Activated CD4-positive, alpha-beta T cell treated with anti-CD3 and anti-CD28 coated beads for 36 hours (primary cell): ENCODE results near the gene PAX2. TPM values are rescaled to one million over a fixed set of nuclear protein-coding genes. Genes with fewer than 3 reads are reported as not detected.

Source experiments
- ATAC-seq: fragments of 200-7000 bp; cut with Tn5 transposase; one replicate; pipeline ENCODE4 v1.10.0; 2021; ENCODE audit warnings: mild to moderate bottlenecking, moderate library complexity
- CTCF ChIA-PET: fragments of 350-600 bp; sonication (Branson Sonifier 250); formaldehyde crosslinking; loops from one replicate; lab custom pipeline; 2021; ENCODE audit warnings: antibody characterized with exemption; lab: Charles Lee
- POLR2A ChIA-PET: fragments of 350-600 bp; sonication (Branson Sonifier 250); formaldehyde crosslinking; loops from one replicate; lab custom pipeline; 2021; ENCODE audit warnings: antibody characterized with exemption, inconsistent platforms; lab: Charles Lee
- DNase-seq: peaks from one replicate; pipeline ENCODE4 v3.0.0-alpha.2; 2020
- H3K27ac Mint-ChIP-seq: one replicate; pipeline ENCODE4 v1.8.0; 2021; ENCODE audit warnings: mixed read lengths
- H3K27me3 Mint-ChIP-seq: one replicate; pipeline ENCODE4 v1.8.0; 2021; ENCODE audit warnings: mixed read lengths
- H3K36me3 Mint-ChIP-seq: one replicate; pipeline ENCODE4 v1.8.0; 2021; ENCODE audit warnings: low read depth, mixed read lengths
- H3K4me1 Mint-ChIP-seq: one replicate; pipeline ENCODE4 v1.8.0; 2021; ENCODE audit warnings: mixed read lengths
- H3K4me3 Mint-ChIP-seq: one replicate; pipeline ENCODE4 v1.8.0; 2021; ENCODE audit warnings: mild to moderate bottlenecking, moderate library complexity, mixed read lengths
- H3K9me3 Mint-ChIP-seq: one replicate; pipeline ENCODE4 v1.8.0; 2021; ENCODE audit warnings: low read depth, mixed read lengths
- intact Hi-C, 2 experiments: fragments of 100-400 bp; cut with DNase I in 1 of 2; cut with micrococcal nuclease in 1 of 2; formaldehyde crosslinking; loops; one replicate each; pipeline versions ENCODE4 v1.14.2 to v1.15.1; 2022 to 2024; cut with DNase I, micrococcal nuclease
- total RNA-seq, 2 experiments: library from RNA; stranded (reverse); gene quantifications; one replicate each; pipeline ENCODE4 v1.2.3, GENCODE V29; 2021

PAX2 gene
- total RNA-seq, 2 experiments from 2014 or later, result 0.05 to 0.09 TPM

- H3K9me3 Mint-ChIP-seq, result no peaks in the 10 kb centered on the region
- intact Hi-C loops, result loop anchor here in 1 of 2 experiments (2.0 to 5.0 kb wide), 2 partner anchors 84 to 131 kb away; no protein-coding TSS in a partner anchor
- peaks cover 34% of the 10 kb centered on the region for H3K4me1 Mint-ChIP-seq
- H3K36me3 Mint-ChIP-seq, result no peaks in the 10 kb centered on the region
- no peak overlapping the region for H3K4me3 Mint-ChIP-seq
- DNase-seq (no peak), ATAC-seq (no peak)
- peaks cover 85% of the 10 kb centered on the region for H3K27me3 Mint-ChIP-seq
- H3K27ac Mint-ChIP-seq, result no peak overlapping the region
- CTCF ChIA-PET, result interaction anchor here (0.6 to 2.0 kb wide), 5 partner anchors 23 to 1248 kb away, joined by 3 to 10 read pairs (median 4); no protein-coding TSS in a partner anchor
- POLR2A ChIA-PET, result no interaction called here
Measured at GRCh38 chr10:100741378-100742075, 3.9 kb upstream of the PAX2 start.

DNA sequence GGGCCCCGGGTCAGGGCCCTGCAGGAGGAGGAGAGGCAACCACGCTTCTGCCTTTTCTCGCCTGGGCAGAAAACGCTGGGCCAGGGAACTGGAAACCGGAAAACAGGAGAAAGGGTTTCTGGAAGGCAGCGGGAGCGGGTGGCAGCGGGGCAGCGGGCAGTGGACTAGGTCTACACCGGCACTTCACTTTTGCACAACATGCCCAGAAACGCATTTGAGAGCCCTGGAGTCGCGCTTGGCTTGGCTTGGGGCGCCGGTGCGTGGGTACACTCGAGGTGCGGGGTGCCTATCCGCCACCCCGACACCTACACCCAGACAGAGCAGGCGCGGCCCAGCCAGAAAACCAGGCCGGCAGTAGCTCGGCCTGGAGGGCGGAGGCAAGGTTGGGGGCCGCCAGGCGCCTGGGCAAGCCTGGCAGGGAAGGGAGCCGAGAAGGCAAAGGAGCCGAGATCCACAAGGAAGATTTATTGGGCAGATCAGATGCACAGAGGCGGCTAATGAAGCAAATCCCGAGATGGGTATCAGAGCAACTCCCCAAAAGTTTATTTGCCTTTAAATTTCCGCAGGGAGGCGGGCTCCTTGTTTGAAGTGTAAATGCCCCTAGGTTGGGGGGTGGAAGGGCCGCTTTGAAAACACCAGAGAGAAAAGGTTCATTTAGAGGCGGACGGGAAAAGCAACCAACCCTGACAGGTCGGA is 3.2 kb upstream of the PAX2 start:
- Mint-ChIP-seq H3K27me3 (peaks cover 85% of the 10 kb centered on the region), H3K4me1 (peaks cover 40% of the 10 kb centered on the region), H3K27ac (no peak overlapping the region), H3K9me3 (no peaks in the 10 kb centered on the region), H3K36me3 (no peaks in the 10 kb centered on the region), H3K4me3 (no peak overlapping the region)
- no peak for DNase-seq
- intact Hi-C loops, result loop anchor here in 1 of 2 experiments (2.0 to 5.0 kb wide), 2 partner anchors 85 to 131 kb away; no protein-coding TSS in a partner anchor
- ChIA-PET POLR2A (no interaction called here), CTCF (interaction anchor here (0.6 to 2.1 kb wide), 9 partner anchors 8 to 1248 kb away, joined by 3 to 10 read pairs (median 4); no protein-coding TSS in a partner anchor)
- ATAC-seq, result no peak

DNA sequence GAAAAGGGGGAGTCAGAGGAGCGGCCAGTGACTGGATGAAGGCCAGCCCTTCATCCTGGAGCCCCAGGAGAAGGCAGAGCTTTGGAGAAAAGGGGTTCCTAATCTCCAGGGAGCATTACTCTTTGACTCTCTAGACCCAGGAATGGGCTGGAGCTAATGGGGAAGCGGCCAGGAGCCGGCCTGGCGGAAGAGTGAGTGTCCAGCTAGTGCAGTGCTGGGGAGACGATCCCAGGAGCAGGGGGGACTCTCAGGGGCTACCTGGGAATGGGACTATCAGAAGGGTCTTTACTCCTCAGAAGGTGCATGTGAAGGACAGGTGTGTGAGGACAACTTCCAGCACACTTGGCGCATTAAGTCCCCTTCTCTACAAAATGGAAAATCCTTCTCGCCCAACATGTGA is 2.4 kb upstream of the PAX2 start:
- CTCF ChIA-PET, result interaction anchor here (0.6 to 2.4 kb wide), 31 partner anchors 8 to 399 kb away, joined by 3 to 45 read pairs (median 4); partner anchors contain the start of genes PDZD7 and SFXN3
- POLR2A ChIA-PET, result no interaction called here
- intact Hi-C loops, result loop anchor here (1.0 to 5.0 kb wide), 5 partner anchors 72 to 181 kb away; no protein-coding TSS in a partner anchor
- Mint-ChIP-seq H3K27me3 (peaks cover 80% of the 10 kb centered on the region), H3K4me3 (no peak overlapping the region), H3K9me3 (no peaks in the 10 kb centered on the region), H3K4me1 (peaks cover 37% of the 10 kb centered on the region), H3K36me3 (no peaks in the 10 kb centered on the region), H3K27ac (no peak overlapping the region)
- no peak for DNase-seq
- ATAC-seq, result no peak

- Mint-ChIP-seq H3K27ac (no peak overlapping the region), H3K27me3 (peaks cover 76% of the 10 kb centered on the region), H3K9me3 (no peaks in the 10 kb centered on the region), H3K4me1 (peaks cover 30% of the 10 kb centered on the region), H3K36me3 (no peaks in the 10 kb centered on the region), H3K4me3 (no peak overlapping the region)
- ChIA-PET CTCF (interaction anchor here (0.6 to 2.4 kb wide), 35 partner anchors 9 to 1243 kb away, joined by 3 to 45 read pairs (median 4); partner anchors contain the start of genes PDZD7 and SFXN3), POLR2A (interaction anchor here (1.0 kb wide), 1 partner anchor 134 kb away, joined by 3 read pairs; no protein-coding TSS in a partner anchor)
- intact Hi-C loops, result loop anchor here (1.0 to 5.0 kb wide), 6 partner anchors 72 to 181 kb away; no protein-coding TSS in a partner anchor
- ATAC-seq, result peak; percentile 67
- DNase-seq, result peak; percentile 76
Measured at GRCh38 chr10:100743626-100744135, 1.7 kb upstream of the PAX2 start.

GRCh38 chr10:100744136-100744986 is 1.0 kb upstream of the PAX2 start:
- intact Hi-C loops, result loop anchor here in 1 of 2 experiments (2.0 to 5.0 kb wide), 2 partner anchors 84 to 87 kb away; no protein-coding TSS in a partner anchor
- POLR2A ChIA-PET, result interaction anchor here (1.0 kb wide), 1 partner anchor 134 kb away, joined by 3 read pairs; no protein-coding TSS in a partner anchor

DNA sequence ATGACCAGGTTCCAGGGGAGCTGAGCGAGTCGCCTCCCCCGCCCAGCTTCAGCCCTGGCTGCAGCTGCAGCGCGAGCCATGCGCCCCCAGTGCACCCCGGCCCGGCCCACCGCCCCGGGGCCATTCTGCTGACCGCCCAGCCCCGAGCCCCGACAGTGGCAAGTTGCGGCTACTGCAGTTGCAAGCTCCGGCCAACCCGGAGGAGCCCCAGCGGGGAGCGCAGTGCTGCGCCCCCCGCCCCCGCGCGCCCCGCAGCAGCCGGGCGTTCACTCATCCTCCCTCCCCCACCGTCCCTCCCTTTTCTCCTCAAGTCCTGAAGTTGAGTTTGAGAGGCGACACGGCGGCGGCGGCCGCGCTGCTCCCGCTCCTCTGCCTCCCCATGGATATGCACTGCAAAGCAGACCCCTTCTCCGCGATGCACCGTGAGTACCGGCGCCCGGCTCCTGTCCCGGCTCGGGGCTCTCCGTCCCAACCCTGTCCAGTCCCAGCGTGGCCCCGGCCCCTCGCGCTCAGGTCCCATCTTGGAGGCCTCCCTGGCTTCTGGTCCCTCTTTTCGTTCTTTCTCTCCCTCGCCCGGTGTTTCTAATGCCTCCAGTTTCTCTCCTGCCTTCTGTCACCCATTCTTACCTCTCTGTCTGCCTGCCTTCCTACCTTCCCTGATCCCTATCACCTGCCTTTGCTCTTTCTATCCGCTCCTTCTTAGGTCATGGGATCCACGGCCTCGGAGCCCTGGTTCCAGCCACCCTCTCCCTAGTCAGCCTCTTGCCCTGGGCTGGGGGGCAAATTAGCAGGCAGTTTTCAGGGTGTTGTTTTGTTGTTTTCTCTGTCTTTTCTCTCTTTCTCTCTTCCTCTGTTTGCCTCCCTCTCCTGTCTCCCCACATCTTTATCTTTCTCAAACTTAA is 751 bp downstream of the PAX2 start:
- Mint-ChIP-seq H3K27ac (no peak overlapping the region), H3K9me3 (no peaks in the 10 kb centered on the region), H3K36me3 (no peaks in the 10 kb centered on the region), H3K4me1 (peaks cover 38% of the 10 kb centered on the region), H3K4me3 (peak overlapping the region; percentile 3), H3K27me3 (peaks cover 76% of the 10 kb centered on the region)
- CTCF ChIA-PET, result interaction anchor here (0.7 to 1.0 kb wide), 3 partner anchors 33 to 132 kb away, joined by 3 to 5 read pairs (median 3); no protein-coding TSS in a partner anchor
- POLR2A ChIA-PET, result no interaction called here
- no peak for ATAC-seq
- intact Hi-C loops, result loop anchor here (2.0 to 5.0 kb wide), 6 partner anchors 34 to 476 kb away; no protein-coding TSS in a partner anchor
- no peak for DNase-seq

More at GRCh38 chr10:100744136-100744986, 1.0 kb upstream of the PAX2 start:
- no peaks in the 10 kb centered on the region for H3K9me3 Mint-ChIP-seq
- H3K4me3 Mint-ChIP-seq, result peak overlapping the region; percentile 33
- ATAC-seq (no peak), DNase-seq (peak; percentile 65)
- no peaks in the 10 kb centered on the region for H3K36me3 Mint-ChIP-seq
- peaks cover 36% of the 10 kb centered on the region for H3K4me1 Mint-ChIP-seq
- no peak overlapping the region for H3K27ac Mint-ChIP-seq
- CTCF ChIA-PET, result interaction anchor here (0.6 to 2.4 kb wide), 25 partner anchors 8 to 1242 kb away, joined by 3 to 45 read pairs (median 4); no protein-coding TSS in a partner anchor
- peaks cover 75% of the 10 kb centered on the region for H3K27me3 Mint-ChIP-seq

GRCh38 chr10:100746784-100747455 is 1.5 kb downstream of the PAX2 start:
- ATAC-seq, result no peak
- no peak overlapping the region for H3K27ac Mint-ChIP-seq
- H3K4me3 Mint-ChIP-seq, result peak overlapping the region; percentile 9
- POLR2A ChIA-PET, result no interaction called here
- no peak for DNase-seq
- peaks cover 38% of the 10 kb centered on the region for H3K4me1 Mint-ChIP-seq
- no peaks in the 10 kb centered on the region for H3K9me3 Mint-ChIP-seq
- CTCF ChIA-PET, result interaction anchor here (0.7 to 1.0 kb wide), 2 partner anchors 16 to 39 kb away, joined by 3 to 4 read pairs; no protein-coding TSS in a partner anchor
- intact Hi-C loops, result loop anchor here (5.0 kb wide), 5 partner anchors 35 to 475 kb away; no protein-coding TSS in a partner anchor
- H3K27me3 Mint-ChIP-seq, result peaks cover 77% of the 10 kb centered on the region
- H3K36me3 Mint-ChIP-seq, result no peaks in the 10 kb centered on the region

- intact Hi-C loops, result loop anchor here (5.0 kb wide), 5 partner anchors 35 to 475 kb away; no protein-coding TSS in a partner anchor
- POLR2A ChIA-PET, result no interaction called here
- Mint-ChIP-seq H3K4me1 (peaks cover 38% of the 10 kb centered on the region), H3K27ac (no peak overlapping the region), H3K9me3 (no peaks in the 10 kb centered on the region), H3K4me3 (no peak overlapping the region), H3K36me3 (no peaks in the 10 kb centered on the region), H3K27me3 (peaks cover 79% of the 10 kb centered on the region)
- ATAC-seq (no peak), DNase-seq (no peak)
- CTCF ChIA-PET, result interaction anchor here (0.7 to 1.0 kb wide), 2 partner anchors 16 to 40 kb away, joined by 3 to 4 read pairs; no protein-coding TSS in a partner anchor
Measured at GRCh38 chr10:100747456-100748230, 2.3 kb downstream of the PAX2 start.
